ENCODE measurements around the gene LYRM4.
"Not testable (repeated sequence)": the region's sequence is repeated elsewhere in the genome, so short reads cannot be mapped to it uniquely, and the experiment has no call there.

LYRM4 gene

DNA sequence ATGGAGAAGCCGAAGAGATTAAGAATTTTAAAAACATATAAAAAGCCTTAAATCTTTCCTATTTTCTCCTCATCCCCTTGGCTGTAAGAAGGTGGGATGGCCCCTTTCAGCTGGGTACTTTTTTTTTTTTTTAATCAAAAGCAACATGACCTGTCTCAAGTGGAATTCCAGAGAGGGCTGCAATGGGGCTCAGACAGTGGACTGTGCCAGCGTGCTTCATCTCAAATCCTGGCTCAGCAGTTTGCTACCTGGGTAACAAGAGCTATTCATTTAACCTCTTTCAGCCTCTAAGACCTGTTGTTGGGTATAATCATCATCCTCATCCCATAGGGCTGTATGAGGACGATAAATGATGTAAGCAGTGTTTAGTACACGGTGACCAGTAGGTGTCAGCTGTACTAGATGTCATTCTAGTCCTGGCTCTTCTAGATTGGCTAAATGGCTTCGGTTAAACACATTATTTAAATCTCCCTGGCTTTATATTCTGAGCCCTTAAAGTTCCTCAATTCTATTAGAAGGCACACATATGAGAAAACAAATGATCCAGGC is 182.6 kb downstream of the LYRM4 start:
- DNase-seq (ENCODE audit: low spot score): no peak

DNA sequence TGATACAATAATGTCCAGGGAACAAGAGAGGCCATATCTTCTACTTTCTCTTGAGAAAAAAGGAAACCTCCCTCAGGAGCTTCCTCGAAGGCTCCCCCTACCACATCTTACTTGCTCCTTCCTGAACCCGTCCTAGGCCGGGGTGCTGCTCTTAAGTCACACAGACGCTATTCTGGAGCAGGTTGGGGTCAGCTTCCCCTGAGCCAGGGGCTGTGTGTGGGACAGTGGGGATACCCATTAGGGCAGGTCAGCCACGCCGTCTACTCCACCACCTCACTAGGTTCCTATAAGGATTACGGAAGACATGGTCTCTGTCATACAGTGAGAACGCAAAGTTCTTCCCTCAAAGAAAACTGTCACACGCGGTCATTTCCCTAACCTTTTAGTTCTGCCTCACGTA is 183.8 kb downstream of the LYRM4 start:
- DNase-seq (ENCODE audit: low spot score): no peak

DNA sequence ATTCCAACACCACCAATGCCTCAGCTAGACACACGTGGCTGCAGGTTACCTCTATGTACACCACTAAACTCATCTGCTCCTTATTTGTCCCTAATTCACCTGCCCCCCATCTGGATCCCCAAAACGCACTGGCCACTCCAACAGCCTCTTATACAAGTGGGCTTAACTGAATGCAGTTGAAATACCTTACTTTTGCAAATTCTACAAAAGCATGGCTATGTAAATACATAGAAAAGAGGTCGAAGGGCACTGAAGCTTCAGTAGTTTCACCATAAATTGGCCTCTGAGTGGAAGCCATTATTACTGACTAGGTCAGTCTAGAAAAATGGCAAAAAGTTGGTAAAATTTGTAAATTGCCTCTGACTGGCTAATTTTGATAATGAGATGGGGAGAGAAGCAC is 186.8 kb downstream of the LYRM4 start:
- no peak for DNase-seq (ENCODE audit: low spot score)

DNA sequence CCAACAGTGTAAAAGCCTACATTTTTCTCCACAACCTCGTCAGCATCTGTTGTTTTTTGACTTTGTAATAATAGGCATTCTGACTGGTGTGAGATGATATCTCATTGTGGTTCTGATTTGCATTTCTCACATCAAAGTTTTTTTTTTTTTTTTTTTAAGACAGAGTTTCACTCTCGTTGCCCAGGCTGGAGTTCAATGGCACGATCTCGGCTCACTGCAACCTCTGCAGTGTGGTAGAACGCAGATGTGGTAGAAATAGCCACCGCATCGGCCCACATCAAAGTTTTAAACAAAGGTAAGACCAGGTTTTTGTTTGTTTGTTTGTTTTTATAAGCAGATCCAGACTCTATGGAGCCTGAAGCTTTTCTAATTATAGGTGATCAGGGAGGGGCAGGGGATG is 188.3 kb downstream of the LYRM4 start:
- no peak for DNase-seq (ENCODE audit: low spot score)

DNA sequence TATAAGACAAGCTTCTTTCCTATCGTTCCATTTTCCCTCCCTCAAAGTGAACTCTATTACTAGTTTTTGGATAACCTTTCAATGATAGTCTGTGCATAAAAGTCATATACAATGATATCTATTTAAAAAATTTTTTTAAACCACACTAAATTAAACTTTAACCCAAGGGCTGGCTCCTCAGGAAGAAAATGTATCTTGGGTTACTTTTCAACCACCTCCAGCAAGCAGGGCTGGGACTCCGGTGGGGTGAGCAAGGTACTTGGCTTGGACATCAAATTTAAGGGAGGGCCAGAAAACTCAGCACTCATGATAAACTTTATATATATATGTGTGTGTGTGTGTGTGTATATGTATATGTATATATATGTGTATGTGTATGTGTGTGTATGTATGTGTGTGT is 189.5 kb downstream of the LYRM4 start:
- no peak for DNase-seq (ENCODE audit: low spot score)

DNA sequence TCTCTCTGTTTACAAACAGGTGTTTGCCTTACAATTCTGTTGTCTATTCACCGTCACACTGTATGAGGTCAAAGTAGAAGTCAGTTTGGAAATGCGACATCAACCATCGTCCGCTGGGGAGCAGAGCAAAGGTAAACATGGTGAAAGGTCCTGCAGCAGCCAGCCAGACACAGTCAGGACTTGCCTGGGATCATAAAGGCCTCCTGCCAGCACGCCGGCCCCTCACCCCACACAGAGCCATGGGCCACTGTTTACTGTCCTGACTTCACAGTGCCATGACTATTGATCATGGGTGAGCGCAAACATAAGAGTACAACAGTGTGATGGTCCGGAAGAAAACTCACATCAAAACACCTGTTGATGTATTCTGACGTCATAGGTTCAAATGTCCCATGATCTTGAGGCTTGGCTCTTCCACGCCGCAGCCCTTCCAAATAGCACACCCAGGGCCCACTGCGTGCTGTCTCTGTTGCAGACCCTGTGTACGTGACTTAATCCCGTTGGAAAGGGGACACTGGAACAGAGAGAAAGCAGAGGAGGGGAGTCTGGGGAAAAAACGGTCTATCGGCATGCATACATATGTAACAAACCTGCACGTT is 192.5 kb downstream of the LYRM4 start:
- no peak for DNase-seq (ENCODE audit: low spot score)

DNA sequence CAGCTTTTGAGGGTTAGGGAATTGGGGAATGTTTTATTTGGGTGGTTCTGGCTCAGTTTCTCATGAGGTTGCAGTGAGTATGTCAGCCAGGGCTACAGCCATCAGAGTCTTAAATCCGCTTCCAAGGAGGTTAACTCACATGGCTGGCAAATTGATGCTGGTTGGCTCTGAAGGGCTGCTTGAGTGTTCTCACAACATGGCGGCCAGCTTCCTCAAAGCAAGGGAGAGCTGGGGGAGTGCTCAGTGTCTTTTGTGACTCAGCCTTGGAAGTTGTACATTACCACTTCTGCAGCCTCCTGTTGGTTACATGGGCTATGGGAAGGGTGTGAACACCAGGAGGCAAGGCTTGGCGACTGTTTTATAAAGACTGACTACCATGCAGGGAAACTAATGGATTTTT is 193.4 kb downstream of the LYRM4 start:
- DNase-seq (ENCODE audit: low spot score): no peak

DNA sequence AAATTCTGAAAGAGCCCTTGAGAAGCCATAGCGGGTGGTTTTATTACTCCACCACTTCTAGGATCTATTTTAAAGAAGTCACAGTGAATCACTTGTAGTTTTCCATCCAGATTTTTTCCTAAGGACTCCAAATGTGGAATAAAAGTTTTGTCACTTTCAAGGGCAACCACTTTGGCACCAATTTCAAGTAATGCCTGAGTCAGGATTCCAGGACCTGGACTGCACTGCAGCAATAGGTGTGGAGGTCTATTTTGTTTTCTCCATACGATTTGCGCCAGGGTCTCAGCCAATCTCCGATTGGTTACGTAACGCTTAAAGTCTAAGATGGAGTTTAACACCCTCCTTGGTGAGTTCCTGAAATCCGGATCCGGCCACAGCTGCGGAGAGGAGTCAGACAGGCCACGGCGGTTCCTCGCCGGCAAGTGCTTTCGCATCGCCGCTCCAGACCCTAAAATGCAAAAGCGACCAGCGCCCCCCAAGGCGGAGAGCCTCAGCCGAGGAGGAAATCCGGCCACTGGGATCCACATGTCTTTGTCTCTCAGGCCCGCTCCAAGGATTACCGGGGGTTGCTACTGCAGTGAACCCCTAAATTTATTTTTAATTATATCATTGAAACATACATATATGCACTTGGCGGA is 194.2 kb downstream of the LYRM4 start:
- DNase-seq (ENCODE audit: low spot score): no peak

DNA sequence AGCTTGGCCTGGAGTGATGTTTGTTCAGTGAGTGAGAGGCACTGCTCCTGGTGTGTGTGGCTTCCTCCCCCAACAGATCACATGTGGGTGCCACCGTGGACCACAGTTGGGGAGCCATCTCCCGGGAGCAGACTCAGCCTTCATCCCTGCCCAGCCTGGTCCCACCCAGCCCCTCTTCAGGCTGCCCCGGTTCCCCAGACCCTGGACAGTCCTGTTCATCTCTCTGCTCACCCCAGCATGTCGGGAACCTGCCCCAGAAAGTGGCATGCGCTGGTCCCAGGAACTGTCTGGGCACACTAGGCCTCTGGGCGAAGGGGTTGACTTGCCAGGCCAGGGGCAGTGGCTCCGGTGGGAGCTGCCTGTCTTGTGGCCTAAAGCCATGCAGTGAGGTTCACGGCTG is 197.1 kb downstream of the LYRM4 start:
- DNase-seq (ENCODE audit: low spot score): no peak

DNA sequence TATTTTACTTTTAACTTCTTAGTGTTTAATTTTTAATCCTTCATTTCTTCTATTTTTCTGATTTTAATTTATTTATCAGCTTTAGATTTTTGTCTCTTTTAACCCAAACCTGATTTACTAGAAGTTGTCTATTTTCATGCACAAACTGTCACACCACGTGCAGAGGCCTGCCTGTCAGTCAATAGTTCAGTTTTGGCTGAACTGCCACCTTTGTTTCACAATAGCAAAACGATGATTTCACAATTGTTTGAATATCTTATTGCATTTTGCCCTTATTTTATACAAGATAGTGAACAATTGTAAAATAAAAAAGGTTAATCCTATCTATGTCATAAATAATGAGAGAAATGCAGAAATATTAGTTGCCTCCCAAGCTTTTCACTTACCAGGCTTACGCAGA is 199.6 kb downstream of the LYRM4 start:
- no peak for DNase-seq (ENCODE audit: low spot score)

DNA sequence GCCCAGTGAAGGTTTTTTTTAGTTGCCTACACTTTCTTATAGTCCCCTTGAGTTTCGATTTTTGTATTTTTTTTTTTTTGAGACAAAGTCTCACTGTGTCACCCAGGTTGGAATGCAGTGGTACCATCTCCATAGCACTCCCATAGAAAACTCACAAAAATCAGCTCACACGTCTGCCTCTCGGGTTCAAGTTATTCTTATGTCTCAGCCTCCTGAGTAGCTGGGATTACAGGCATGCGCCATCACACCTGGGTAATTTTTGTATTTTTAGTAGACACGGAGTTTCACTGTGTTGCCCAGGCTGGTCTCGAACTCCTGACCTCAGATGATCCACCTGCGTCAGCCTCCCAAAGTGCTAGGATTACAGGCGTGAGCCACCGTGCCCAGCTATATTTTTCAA is 200.3 kb downstream of the LYRM4 start:
- not testable (repeated sequence) for DNase-seq (ENCODE audit: low spot score)

DNA sequence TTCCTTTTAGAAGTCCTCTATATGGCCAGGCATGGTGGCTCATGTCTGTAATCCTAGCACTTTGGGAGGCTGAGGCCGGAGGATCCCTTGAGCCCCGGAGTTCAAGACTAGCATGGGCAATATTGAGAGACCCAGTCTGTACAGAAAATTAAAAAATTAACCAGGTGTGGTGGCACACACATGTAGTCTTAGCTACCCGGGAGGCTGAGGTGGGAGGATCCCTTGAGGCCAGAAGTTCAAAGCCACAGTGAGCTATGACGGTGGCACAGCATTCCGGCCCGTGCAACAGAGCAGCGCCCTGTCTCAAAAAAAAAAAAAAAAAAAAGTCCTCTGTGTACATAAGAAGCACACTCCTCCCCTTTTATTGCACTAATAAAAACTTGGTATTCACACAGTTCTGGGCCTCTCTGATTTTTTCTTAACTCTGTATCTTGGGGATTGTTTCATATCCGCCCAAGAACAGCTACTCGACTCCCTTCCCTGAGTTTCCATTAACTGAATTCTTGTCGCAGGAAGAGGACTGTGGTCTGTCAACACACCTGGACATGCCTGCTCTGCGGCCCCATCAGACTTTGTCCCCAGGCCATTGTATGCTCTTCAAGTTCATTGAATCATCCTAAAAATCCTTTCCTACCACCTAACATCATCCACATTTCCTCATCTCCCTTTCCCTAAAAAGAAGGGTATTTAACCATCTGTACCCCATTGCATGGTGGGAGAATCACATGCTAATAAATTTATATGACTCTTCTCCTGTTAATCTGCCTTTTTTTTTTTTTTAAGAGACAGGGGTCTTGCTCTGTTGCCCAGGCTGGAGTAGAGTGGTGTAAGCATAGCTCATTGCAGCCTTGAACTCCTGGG is 201.5 kb downstream of the LYRM4 start:
- no peak for DNase-seq (ENCODE audit: low spot score)
